Activated naive CD4-positive, alpha-beta T cell treated with anti-CD3 and anti-CD28 coated beads, Interleukin-2, amount 50 U/mL, for 72 hours (primary cell): ENCODE results near the gene LPA. TPM values are rescaled to one million over a fixed set of nuclear protein-coding genes. Genes with fewer than 3 reads are reported as not detected.
A peak's percentile ranks its signal among the peaks of the same experiment; 100 is the strongest.
"Not testable (repeated sequence)": the region's sequence is repeated elsewhere in the genome, so short reads cannot be mapped to it uniquely, and the experiment has no call there.

Source experiments
- ATAC-seq, 2 donors: fragments of 150-1000 bp; cut with Tn5 transposase; 2 replicates each; pipeline ENCODE4 v1.10.0; 2021; ENCODE audit warnings: mild to moderate bottlenecking in 2 of 2, moderate library complexity in 2 of 2
- DNase-seq, 2 donors: peaks; one replicate each; pipeline ENCODE4 v3.0.0; 2021 to 2022; ENCODE audit warnings: low spot score in 2 of 2
- H3K27ac Mint-ChIP-seq, 2 donors: one replicate each; pipeline ENCODE4 v1.8.0; 2022; ENCODE audit warnings: mild to moderate bottlenecking in 2 of 2, mixed read lengths in 2 of 2
- H3K36me3 Mint-ChIP-seq, 2 donors: one replicate each; pipeline ENCODE4 v1.8.0; 2022; ENCODE audit warnings: mixed read lengths in 2 of 2
- H3K9me3 Mint-ChIP-seq, 2 donors: one replicate each; pipeline ENCODE4 v1.8.0; 2022; ENCODE audit warnings: mixed read lengths in 2 of 2
- total RNA-seq, 2 donors: library from RNA; stranded (reverse); gene quantifications; one replicate each; pipeline ENCODE4 v1.2.3, GENCODE V29; 2022

The LPA gene
- total RNA-seq, 2 donors from 2014 or later, result not detected

GRCh38 chr6:160535270-160535669, 128.8 kb downstream of the LPA start:
- Mint-ChIP-seq H3K9me3 (no peaks in the 10 kb centered on the region), H3K36me3 (no peaks in the 10 kb centered on the region), H3K27ac (no peak overlapping the region)
- ATAC-seq (peak in 1 of 2 donors; percentile 26), DNase-seq (no peak)

GRCh38 chr6:160534050-160534696, 129.9 kb downstream of the LPA start:
- Mint-ChIP-seq H3K27ac (no peak overlapping the region), H3K36me3 (peaks cover 0 to 3% of the 10 kb centered on the region in 2 donors), H3K9me3 (peaks cover 0 to 3% of the 10 kb centered on the region in 2 donors)
- peak in 1 of 2 donors; percentile 63 for DNase-seq
- ATAC-seq, result peak; percentile 66 to 78

GRCh38 chr6:160532315-160532714, 131.8 kb downstream of the LPA start:
- H3K27ac Mint-ChIP-seq, result no peak overlapping the region
- DNase-seq, result no peak
- H3K9me3 Mint-ChIP-seq, result peaks cover 0 to 6% of the 10 kb centered on the region in 2 donors
- no peak for ATAC-seq
- H3K36me3 Mint-ChIP-seq, result peaks cover 0 to 7% of the 10 kb centered on the region in 2 donors

- Mint-ChIP-seq H3K36me3 (peaks cover 0 to 7% of the 10 kb centered on the region in 2 donors), H3K27ac (no peak overlapping the region), H3K9me3 (peaks cover 0 to 6% of the 10 kb centered on the region in 2 donors)
- ATAC-seq (no peak), DNase-seq (no peak)
These were observed 132.2 kb downstream of the LPA start for GRCh38 chr6:160531826-160532225.

GRCh38 chr6:160529524-160529923, 134.6 kb downstream of the LPA start:
- H3K36me3 Mint-ChIP-seq, ATAC-seq, DNase-seq, H3K27ac Mint-ChIP-seq, H3K9me3 Mint-ChIP-seq: not testable (repeated sequence)

GRCh38 chr6:160523223-160523622, 140.9 kb downstream of the LPA start:
- DNase-seq, result peak in 1 of 2 donors; percentile 53
- no peak overlapping the region for H3K27ac Mint-ChIP-seq
- peak; percentile 35 to 81 for ATAC-seq
- H3K9me3 Mint-ChIP-seq, result no peaks in the 10 kb centered on the region
- H3K36me3 Mint-ChIP-seq, result no peaks in the 10 kb centered on the region

- Mint-ChIP-seq H3K36me3 (no peaks in the 10 kb centered on the region), H3K27ac (peak overlapping the region; percentile 53 to 73), H3K9me3 (no peaks in the 10 kb centered on the region)
- peak; percentile 80 to 82 for DNase-seq
- ATAC-seq, result peak; percentile 65 to 81
These were observed 143.8 kb downstream of the LPA start for GRCh38 chr6:160520043-160520904.

- Mint-ChIP-seq H3K36me3 (peaks cover 3 to 5% of the 10 kb centered on the region in 2 donors), H3K27ac (peak overlapping the region; percentile 53 to 73), H3K9me3 (peaks cover 0 to 2% of the 10 kb centered on the region in 2 donors)
- DNase-seq (no peak), ATAC-seq (peak; percentile 76 to 82)
These were observed 144.5 kb downstream of the LPA start for GRCh38 chr6:160519603-160520042.

GRCh38 chr6:160519133-160519532, 144.9 kb downstream of the LPA start:
- H3K9me3 Mint-ChIP-seq, result peaks cover 0 to 5% of the 10 kb centered on the region in 2 donors
- DNase-seq, result no peak
- ATAC-seq, result no peak
- H3K27ac Mint-ChIP-seq, result no peak overlapping the region
- peaks cover 6 to 9% of the 10 kb centered on the region in 2 donors for H3K36me3 Mint-ChIP-seq

- DNase-seq, result no peak
- Mint-ChIP-seq H3K36me3 (peaks cover 6 to 9% of the 10 kb centered on the region in 2 donors), H3K9me3 (peaks cover 0 to 5% of the 10 kb centered on the region in 2 donors), H3K27ac (no peak overlapping the region)
- ATAC-seq, result no peak
These were observed 150.2 kb downstream of the LPA start for GRCh38 chr6:160513836-160514235.

GRCh38 chr6:160510976-160511617, 153.0 kb downstream of the LPA start:
- H3K9me3 Mint-ChIP-seq, result peaks cover 0 to 5% of the 10 kb centered on the region in 2 donors
- no peak for ATAC-seq
- H3K36me3 Mint-ChIP-seq, result peaks cover 6 to 9% of the 10 kb centered on the region in 2 donors
- no peak for DNase-seq
- no peak overlapping the region for H3K27ac Mint-ChIP-seq

GRCh38 chr6:160510199-160510598, 153.9 kb downstream of the LPA start:
- Mint-ChIP-seq H3K27ac (no peak overlapping the region), H3K36me3 (peaks cover 6 to 9% of the 10 kb centered on the region in 2 donors), H3K9me3 (peaks cover 0 to 5% of the 10 kb centered on the region in 2 donors)
- DNase-seq, result no peak
- no peak for ATAC-seq

- ATAC-seq (no peak), DNase-seq (no peak)
- H3K9me3 Mint-ChIP-seq, result peaks cover 0 to 4% of the 10 kb centered on the region in 2 donors
- peaks cover 3 to 4% of the 10 kb centered on the region in 2 donors for H3K36me3 Mint-ChIP-seq
- H3K27ac Mint-ChIP-seq, result no peak overlapping the region
These were observed 154.5 kb downstream of the LPA start for GRCh38 chr6:160509610-160510009.

GRCh38 chr6:160508599-160508998, 155.5 kb downstream of the LPA start:
- H3K27ac Mint-ChIP-seq, result no peak overlapping the region
- H3K9me3 Mint-ChIP-seq, result peaks cover 1 to 9% of the 10 kb centered on the region in 2 donors
- DNase-seq (no peak), ATAC-seq (no peak)
- H3K36me3 Mint-ChIP-seq, result peaks cover 0 to 5% of the 10 kb centered on the region in 2 donors

GRCh38 chr6:160507420-160507819, 156.7 kb downstream of the LPA start:
- no peak overlapping the region for H3K27ac Mint-ChIP-seq
- H3K9me3 Mint-ChIP-seq, result peaks cover 5 to 9% of the 10 kb centered on the region in 2 donors
- ATAC-seq (no peak), DNase-seq (no peak)
- H3K36me3 Mint-ChIP-seq, result peaks cover 0 to 7% of the 10 kb centered on the region in 2 donors

- Mint-ChIP-seq H3K9me3 (peaks cover 5 to 9% of the 10 kb centered on the region in 2 donors), H3K36me3 (peaks cover 0 to 11% of the 10 kb centered on the region in 2 donors), H3K27ac (no peak overlapping the region)
- DNase-seq (no peak), ATAC-seq (no peak)
These were observed 158.1 kb downstream of the LPA start for GRCh38 chr6:160505970-160506369.

GRCh38 chr6:160500639-160501038, 163.4 kb downstream of the LPA start:
- DNase-seq (no peak), ATAC-seq (no peak)
- Mint-ChIP-seq H3K9me3 (peaks cover 5 to 12% of the 10 kb centered on the region in 2 donors), H3K36me3 (peaks cover 7 to 27% of the 10 kb centered on the region in 2 donors), H3K27ac (no peak overlapping the region)
